ENCODE results near the gene OSBP2.

Gene OSBP2

GRCh38 chr22:30868663-30869385 lies 174.2 kb downstream of the OSBP2 start:
- H3K27ac ChIP-seq (ENCODE audit: low read depth, low read length, poor library complexity, severe bottlenecking) = no peak overlapping the region
- H4K20me1 ChIP-seq (ENCODE audit: insufficient read depth, low read length) = no peaks in the 10 kb centered on the region
- no peaks in the 10 kb centered on the region for H3K9me3 ChIP-seq (ENCODE audit: low read length)
- H3K9ac ChIP-seq (ENCODE audit: low read length) = no peak overlapping the region
- TF ChIP-seq CTCF (IDR thresholded peaks at IDR 0.05; ENCODE audit: low read length) (no peak), EZH2 (IDR thresholded peaks at IDR 0.05; ENCODE audit: borderline replicate concordance, low read length) (no peak)
- no peak overlapping the region for H3K4me2 ChIP-seq (ENCODE audit: low read length)
- no peaks in the 10 kb centered on the region for H3K4me1 ChIP-seq (ENCODE audit: insufficient read depth, low read length, severe bottlenecking)
- no peak overlapping the region for H3K4me3 ChIP-seq (ENCODE audit: low read depth, low read length, poor library complexity, severe bottlenecking)
- H2AFZ ChIP-seq (ENCODE audit: low read length) = no peak overlapping the region
- no peaks in the 10 kb centered on the region for H3K36me3 ChIP-seq (ENCODE audit: insufficient read depth, low read length)
- no peaks in the 10 kb centered on the region; the same call in 1 of the 2 replicates for H3K27me3 ChIP-seq (ENCODE audit: insufficient read depth, low read length)
- no peaks in the 10 kb centered on the region for H3K79me2 ChIP-seq (ENCODE audit: insufficient read depth, low read length)
- H3F3A ChIP-seq (ENCODE audit: insufficient read depth, low read length) = no peaks in the 10 kb centered on the region
- no peaks in the 10 kb centered on the region for H3K9me2 ChIP-seq (ENCODE audit: low read depth, low read length)

GRCh38 chr22:30869667-30870395 lies 175.2 kb downstream of the OSBP2 start:
- H3K79me2 ChIP-seq (ENCODE audit: insufficient read depth, low read length) = no peaks in the 10 kb centered on the region
- no peak overlapping the region for H2AFZ ChIP-seq (ENCODE audit: low read length)
- H3K9me2 ChIP-seq (ENCODE audit: low read depth, low read length) = no peaks in the 10 kb centered on the region

More at GRCh38 chr22:30869667-30870395, 175.2 kb downstream of the OSBP2 start:
- Histone ChIP-seq H3F3A (ENCODE audit: insufficient read depth, low read length) (no peaks in the 10 kb centered on the region), H3K4me2 (ENCODE audit: low read length) (no peak overlapping the region), H3K36me3 (ENCODE audit: insufficient read depth, low read length) (no peaks in the 10 kb centered on the region), H3K27ac (ENCODE audit: low read depth, low read length, poor library complexity, severe bottlenecking) (no peak overlapping the region), H3K4me3 (ENCODE audit: low read depth, low read length, poor library complexity, severe bottlenecking) (no peak overlapping the region), H3K27me3 (ENCODE audit: insufficient read depth, low read length) (no peaks in the 10 kb centered on the region; the same call in 1 of the 2 replicates), H3K4me1 (ENCODE audit: insufficient read depth, low read length, severe bottlenecking) (no peaks in the 10 kb centered on the region), H4K20me1 (ENCODE audit: insufficient read depth, low read length) (no peaks in the 10 kb centered on the region), H3K9ac (ENCODE audit: low read length) (no peak overlapping the region), H3K9me3 (ENCODE audit: low read length) (no peaks in the 10 kb centered on the region)
- TF ChIP-seq CTCF (IDR thresholded peaks at IDR 0.05; ENCODE audit: low read length) = no peak
- TF ChIP-seq EZH2 (IDR thresholded peaks at IDR 0.05; ENCODE audit: borderline replicate concordance, low read length) = no peak

All from OCI-LY1 (cell line).